Activated CD4-positive, alpha-beta T cell treated with anti-CD3 and anti-CD28 coated beads, Interleukin-2, amount 50 U/mL, for 16 hours (primary cell): ENCODE data around the gene SMDT1.

Experiments used
- DNase-seq: peaks from one replicate; pipeline ENCODE4 v3.0.0-alpha.2; 2020

Gene SMDT1, protein sequence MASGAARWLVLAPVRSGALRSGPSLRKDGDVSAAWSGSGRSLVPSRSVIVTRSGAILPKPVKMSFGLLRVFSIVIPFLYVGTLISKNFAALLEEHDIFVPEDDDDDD

DNA sequence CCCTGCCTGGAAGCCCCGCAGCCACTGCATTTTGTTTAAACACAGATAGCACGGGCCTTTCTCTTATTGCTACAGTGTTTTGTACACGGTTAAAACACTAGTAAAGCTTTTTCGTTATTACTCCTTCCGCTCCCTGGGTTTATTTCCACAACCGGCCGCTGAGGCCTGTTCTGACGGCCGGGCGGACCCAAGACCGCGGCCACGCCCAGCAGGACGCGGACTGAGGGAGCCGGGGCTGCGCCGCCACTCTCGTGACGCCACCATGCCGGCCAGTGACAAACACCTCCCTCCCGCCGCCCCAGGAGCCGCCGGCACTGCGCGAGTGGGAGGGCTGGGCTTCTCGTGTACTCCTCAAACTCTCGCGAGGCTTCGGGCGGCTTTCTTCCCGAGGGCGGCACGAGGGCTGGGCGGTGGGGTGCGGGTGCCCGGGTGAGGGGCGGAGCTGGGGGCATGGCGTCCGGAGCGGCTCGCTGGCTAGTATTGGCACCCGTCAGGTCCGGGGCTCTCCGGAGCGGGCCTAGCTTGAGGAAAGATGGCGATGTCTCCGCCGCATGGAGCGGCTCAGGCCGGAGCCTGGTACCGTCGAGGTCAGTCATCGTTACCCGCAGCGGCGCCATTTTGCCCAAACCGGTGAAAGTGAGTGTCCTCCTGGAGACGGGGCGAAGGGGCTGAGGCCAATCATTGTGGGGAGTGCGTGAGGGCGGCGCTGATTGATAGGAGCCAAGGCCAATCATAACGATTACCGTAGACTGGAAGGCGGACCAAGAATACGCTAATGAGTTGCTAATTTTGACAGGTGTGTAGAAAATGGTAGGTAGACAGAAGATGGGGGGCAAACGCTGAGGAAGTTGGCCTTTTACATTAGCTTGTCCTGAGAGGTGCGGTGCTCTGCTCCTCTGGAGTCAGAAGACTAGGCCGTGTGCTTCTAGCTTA, at the start of gene SMDT1:
TSS of gene SMDT1 (plus strand) at position 382 of the 933 bp plus-strand sequence. CDS start at position 451, 69 bp downstream.
- peak; percentile 98 for DNase-seq

DNA sequence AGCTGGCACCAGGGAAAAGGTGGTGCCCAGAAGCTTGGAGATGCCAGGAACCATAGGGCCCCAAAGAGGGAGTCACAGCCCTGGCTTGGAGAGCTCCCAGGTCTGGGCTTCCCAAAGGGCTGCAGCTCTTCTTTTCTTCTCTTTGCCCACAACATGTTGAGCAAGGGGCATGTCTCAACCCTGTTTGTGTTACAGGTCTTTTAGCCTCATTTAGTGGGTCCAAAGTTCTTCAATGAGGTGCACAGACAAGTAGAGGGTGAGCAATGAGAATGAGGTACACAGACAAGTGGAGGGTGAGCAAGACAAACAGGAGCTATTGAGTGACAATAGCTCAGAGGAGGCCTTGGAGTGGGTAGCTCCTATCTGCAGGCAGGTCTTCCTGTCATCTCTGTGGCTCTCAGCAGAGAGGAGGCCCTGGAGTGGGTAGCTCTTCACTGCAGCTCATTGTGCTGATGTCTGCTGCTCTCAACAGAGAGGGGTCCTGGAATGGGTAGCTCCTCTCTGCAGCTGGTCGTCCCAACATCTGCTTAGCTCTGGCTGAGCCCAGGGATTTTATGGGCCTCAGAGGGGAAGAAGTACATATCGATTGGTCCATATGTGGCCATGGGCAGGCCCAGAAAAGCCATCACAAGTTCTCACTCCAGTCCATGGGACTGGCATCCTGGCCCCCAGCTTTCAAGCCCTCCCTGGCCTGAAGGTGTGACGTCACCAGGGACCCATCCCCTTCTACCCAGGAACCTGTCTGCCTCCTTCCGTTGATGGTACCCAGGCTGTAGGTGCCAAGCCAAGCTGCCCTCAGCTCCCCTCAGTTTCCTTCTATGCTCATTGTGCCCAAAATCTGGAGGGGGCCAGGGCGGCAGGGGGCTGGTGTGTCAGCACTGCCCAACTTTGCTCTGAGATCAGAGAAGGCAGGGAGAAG, 46.0 kb upstream of the SMDT1 start:
- DNase-seq, result no peak

DNA sequence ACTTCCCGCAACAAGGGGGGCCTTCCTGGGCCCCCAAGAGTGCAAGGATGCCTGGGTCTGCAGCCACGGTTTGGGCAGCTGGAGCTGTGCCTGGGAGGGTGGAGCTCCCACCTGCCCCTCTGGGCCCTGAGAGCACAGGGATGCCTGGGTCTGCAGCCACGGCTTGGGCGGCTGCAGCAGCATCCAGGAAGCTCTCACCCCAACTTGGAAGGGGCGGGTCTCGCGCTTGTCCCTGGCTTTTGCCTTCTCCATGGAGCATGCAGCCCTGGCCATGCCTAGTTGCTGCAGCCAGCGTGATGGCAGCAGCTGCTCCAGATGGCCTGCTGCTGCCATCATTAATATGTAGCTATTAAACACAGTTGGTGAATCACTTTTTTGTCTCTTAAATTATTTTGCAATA, 44.2 kb upstream of the SMDT1 start:
- no peak for DNase-seq

DNA sequence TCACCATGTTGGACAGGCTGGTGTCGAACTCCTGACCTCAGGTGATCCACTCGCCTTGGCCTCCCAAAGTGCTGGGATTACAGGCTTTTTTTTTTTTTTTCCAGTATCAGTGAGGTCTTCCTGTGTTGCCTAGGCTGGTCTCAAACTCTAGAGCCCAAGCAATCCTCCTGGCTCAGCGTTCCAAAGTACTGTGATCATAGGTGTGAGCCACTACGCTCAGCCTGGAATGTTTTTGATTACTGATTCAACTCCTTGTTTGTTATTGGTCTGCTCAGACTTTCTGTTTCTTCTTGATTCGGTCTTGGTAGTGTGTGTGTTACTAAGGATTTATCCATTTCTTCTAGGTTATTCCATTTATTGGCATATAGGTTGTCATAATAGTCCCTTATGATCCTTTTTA, 40.2 kb upstream of the SMDT1 start:
- no peak for DNase-seq

DNA sequence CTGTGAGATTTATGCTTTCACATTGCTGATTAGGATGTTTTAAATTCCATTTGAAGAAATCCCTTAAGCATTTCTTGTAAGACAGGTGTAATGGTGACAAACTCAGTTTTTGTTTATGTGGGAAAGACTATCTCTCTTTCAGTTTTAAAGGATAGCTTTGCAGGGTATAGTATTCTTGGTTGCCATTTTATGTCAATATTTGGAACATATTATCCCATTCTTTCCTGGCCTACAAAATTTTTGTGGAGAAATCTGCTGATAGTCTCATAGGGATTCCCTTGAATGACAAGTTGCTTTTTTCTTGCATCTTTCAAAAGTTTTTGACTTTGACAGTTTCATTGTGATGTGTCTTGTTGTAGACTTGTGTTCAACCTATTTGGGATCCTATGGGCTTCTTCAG, 37.7 kb upstream of the SMDT1 start:
- no peak for DNase-seq

DNA sequence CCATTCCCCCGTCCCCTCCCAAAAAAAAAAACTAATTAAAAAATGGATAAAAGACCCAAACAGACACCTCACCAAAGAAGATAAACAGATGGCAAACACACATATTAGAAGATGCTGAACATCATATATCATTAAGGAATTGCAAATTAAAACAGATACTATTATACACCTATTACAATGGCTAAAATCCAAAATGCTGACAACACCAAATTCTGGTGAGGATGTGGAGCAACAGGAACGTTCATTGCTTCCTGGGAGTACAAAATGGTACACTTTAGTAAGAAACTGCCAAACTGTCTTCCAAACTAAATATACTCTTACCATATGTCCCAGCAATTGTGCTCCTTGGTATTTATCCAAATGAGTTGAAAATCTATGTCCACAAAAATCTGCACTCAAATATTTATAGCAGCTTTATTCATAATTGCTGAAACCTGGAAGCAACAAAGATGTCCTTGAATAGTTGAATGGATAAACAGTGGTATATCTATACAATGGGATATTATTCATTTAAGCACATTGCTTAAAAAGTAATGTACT, 28.8 kb upstream of the SMDT1 start:
- DNase-seq, result no peak

DNA sequence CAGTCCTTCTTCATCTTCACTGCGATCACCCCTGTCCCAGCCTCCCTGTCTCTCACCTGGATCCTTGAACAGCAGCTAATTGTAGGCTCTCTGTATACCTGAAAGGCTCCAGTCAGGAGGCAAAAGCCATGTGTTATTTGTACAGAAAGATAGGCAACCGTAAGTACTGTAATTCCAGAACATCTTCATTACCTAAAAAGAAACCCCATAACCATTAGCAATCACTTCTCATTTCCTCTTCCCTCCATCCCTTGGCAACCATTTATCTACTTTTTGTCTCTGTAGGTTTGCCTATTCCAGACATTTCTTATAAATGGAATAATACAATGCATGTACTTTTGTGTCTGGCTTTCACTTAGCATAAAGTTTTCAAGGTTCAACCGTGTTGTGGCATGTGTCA, 26.7 kb upstream of the SMDT1 start:
- no peak for DNase-seq

DNA sequence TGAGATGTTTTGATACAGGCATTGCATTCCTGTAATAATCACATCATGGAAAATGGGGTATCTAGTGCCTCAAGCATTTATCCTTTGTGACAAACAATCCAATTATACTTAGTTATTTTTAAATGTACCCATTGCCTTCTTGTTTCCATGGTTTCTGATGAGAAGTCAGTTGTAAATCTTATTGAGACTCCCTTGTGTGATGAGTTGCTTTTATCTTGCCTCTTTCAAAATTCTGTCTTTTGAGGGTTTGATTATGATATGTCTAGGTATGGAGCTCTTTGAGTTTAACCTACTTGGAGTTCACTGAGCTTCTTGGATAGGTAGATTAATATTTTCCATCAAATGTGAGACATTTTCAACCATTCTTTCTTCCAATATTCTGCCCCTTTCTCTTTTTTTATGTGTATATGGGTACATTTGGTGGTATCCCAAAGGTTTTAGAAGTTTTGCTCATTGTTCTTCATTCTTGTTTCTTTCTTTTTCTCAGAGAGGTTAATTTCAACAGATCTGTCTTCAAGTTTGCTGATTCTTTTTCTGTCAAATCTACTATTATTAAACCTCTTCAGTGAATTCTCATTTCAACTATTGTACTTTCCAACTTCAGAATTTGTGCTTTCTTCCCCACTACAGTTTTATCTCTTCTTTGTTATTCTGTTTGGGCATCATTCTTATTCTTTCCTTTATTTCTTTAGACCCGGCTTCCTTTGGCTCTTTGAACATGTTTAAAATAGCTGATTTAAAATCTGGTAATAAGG, 22.6 kb upstream of the SMDT1 start:
- DNase-seq, result no peak

DNA sequence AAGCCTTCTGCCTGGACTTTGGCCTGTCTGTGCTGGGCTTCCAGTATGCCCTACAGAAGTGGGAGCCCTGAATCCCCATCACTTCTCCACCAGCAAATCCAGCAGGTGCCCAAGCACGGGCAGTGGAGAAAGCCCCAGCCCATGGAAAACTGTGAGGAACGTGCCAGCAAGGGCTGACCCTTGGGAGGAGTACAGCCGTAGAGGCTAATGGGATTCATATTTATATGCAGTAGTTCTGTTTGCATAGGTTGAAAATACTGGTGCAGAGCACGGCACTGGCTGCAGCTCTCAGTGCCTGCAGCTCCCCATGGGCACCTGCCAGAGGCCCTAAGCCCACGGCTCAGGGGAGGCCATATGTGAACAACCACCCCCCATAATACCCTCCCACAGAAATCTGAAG, 19.0 kb upstream of the SMDT1 start:
- no peak for DNase-seq

DNA sequence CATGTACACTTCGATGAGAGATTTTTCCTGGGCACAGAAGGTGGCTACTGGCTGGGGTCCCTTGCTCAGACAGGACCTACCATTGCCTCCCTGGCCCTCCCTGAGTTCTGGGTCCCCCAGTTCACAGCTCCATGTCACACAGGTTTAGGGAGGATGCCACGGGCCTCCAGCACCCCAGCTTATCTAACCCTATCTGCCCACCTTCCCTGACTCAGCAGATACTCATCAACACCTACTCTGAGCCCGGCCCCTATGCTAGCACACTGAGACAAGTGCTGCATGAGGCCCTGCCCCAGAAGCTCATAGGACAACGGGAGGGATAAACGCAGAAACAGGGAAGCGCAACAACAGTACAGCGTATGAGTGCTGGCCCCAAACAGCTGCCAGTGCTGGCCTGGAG, 18.5 kb upstream of the SMDT1 start:
- no peak for DNase-seq

DNA sequence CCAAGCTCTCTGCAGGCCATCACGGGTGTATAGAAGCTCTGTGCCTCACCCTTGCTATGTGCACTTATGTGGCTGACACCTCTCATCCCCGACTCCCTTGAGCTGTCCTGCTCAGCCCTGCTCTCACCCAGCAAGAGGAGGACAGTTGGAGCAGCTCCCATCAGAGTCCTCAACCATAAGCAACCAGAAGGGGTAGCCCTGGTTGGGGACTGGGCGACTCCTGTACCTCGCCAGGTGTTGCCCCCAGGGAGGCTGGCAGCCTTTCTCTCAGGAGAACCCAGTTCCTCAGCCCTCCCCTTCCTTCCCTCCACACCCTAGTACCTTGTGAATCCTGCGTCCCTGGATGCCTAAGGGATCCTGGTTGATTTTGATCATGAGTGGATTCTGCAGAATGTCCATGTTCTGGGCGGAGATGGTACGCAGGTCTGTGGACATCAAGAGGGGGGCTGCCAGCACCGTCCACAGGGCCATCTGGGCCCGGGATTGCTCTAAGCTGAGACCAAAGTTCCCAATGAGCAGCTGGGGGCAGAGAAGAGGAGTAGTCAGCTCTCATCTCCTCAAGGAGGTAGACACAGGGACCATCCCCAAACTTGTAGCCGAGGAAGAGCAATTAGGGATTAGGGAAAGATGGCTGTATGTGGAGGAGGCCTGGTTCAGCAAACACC, 16.9 kb upstream of the SMDT1 start:
- DNase-seq, result no peak

DNA sequence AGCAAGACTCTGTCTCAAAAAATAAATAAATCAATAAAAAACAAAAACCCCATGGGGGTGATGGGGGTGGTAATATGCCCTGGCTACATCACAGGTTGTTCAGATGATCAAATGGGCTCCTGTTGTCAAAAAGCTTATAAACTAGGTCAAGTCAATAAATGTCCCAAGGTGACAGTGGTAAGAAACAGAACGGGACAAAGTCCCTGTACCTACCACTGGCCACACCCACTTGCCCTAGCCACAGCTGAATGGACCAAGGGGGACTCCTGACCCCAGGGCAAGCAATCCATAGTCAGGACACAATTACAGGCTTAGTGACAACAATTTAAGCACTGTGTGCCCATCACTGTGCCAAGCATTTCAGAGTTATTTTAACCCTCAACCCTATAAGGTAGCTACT, 14.9 kb upstream of the SMDT1 start:
- no peak for DNase-seq

DNA sequence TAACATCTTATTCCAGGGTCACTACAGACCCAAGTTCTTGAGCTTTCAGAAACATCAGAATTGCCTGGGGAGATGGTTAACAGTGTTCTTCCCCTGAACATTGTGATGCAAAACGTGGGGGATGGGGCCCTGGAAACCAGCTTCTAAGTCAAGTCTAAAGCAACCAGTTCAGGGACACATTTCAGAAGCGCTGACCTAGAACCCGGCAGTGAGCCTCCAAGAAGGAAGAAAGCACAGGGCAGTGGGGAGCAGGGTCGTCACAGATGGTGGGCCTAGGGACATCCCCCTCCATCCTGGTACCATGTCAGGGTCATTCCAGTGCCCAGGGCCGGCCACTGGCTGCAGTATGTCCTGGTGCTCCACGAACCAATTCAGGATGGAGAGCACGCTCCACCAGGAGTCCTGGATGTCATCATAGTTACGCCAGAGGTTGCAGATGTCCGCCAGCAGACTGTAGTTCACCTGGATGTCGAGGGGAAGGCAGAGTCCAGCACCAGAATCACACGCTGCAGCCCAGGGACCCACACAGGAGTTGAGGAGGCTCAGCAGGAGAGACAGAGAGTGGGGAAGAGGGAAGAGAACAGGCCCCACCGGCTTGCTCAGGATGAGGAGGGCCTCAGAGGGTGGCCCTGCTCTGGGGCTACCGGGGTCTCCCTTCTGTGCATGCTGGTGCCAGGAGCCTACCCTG, 13.9 kb upstream of the SMDT1 start:
- DNase-seq, result no peak

DNA sequence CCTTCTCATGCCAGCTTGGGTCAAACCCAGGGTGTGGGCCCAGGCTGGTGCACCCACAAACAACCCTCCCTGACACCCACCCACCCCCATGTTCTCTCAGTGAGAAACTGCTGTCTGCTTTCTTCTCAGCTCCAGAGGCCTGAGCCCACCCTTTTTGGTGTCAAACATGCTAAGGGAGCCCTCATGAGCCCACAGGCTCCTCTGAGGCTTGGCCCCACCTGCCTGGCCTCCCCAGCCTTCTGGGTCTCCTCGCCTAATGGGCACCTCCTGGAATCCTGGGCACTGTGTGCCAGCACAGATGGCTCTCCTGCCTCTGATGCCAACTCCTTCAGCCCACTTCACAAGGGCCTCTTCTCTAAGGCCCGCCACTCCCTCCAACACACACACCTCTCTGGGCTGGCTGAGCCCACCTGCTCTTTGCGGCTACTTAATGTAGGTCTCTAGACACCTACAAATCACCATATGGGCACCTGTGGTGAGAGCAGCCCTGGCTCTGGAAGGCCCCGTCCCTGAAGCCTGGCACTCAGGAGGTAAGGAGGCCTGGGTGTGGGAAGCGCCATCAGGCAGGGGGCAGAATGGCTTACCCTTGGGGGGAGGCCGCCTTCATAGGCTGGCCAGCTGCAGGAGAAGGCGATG, 13.3 kb upstream of the SMDT1 start:
- no peak for DNase-seq

DNA sequence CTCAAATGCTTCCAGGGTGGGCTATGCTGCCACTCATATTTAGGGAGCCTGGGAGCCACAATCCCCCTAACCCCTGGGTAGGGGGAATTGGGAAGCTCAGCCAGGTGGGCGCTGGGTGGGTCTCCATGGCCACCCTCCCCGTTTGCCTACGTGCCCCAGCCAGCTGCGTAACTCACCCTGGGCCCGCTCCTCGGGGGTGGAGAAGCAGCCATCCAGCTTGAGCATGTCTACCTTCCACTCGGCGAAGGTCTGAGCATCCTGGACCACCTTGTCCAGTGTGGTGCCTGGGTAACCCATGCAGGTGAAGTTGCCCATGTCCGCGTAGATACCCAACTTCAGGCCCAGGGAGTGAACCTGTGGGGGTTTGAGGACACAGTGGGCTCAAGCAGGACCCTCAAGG, 12.6 kb upstream of the SMDT1 start:
- no peak for DNase-seq

DNA sequence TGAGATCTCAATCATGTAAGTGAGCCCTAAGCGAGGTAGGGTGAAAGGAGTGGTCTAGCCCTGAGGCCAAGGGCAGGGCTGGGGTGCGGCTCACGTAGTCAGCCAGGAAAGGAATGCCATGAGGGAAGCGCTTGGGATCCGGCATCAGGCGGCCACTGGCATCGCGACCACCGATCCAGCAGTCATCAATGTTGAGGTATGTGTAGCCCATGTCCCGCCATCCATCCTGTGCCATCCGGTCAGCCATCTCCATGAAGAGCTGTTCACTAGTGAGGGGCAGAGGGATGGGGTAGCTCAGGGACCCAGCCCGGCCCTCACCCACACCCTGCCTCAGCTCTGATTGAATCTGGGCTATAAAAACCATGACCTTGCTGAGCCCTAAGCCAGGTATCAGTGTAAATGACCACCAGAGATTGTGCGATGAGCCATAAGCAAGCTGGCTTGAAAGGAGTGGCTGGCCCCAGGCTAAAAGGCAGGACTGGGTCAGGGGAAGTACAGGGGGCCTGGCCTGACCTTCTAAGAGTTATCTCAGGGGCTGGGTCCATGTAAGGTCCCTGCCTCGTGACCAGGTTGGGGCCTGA, 11.7 kb upstream of the SMDT1 start:
- no peak for DNase-seq

DNA sequence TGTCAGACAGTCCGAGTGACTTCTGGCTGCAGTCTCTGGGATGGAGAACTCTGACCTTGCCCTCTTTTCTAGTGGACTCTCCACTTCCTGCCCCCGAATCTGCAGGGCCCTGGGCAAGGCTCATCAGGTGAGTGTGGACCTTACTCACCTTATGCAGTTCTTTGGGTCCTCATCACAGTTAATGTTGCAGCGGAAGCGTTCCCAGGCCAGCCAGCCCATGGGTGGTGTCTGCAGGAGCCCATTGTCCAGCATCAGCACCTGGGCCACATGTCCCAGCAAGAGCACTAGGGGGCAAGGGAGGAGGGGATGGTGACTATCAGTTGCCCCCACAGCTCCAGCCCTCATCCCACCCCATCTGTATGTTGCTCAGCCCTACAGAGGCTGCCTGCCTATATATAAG, 11.2 kb upstream of the SMDT1 start:
- no peak for DNase-seq

DNA sequence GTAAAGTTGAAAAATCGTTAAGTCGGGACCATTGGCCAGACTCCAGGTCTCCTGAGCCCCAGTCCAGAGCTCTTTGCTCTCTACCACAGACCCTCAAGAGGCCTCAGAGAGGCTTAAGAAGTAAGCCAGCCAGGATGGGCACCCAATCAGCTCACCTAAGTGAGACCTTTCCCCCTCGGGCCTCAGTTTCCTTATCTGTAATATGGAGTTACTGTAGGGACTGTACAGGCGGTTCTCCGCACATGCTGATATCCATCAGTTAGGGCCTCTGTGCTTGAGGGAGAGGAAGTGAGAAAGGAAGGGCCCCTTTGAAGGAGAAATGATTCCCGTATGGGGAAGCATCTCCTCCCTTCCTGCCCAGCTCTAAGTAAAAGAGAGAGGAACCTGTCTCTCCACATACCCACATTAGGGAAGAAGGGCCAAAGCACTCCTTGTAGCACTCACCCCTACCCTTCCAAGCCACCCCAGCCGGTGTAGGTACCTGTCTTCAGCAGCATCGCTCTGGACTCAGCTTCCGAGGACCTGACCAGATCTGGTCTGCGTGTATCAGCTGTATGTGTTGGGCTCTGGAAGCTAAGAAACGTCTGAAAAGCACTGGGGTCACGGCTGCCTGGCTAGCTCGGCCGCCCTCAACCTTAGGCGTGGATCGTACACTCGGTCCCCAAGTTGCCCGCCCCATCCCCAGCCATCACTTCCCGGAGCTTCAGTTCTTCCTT, 9.5 kb upstream of the SMDT1 start:
- no peak for DNase-seq

DNA sequence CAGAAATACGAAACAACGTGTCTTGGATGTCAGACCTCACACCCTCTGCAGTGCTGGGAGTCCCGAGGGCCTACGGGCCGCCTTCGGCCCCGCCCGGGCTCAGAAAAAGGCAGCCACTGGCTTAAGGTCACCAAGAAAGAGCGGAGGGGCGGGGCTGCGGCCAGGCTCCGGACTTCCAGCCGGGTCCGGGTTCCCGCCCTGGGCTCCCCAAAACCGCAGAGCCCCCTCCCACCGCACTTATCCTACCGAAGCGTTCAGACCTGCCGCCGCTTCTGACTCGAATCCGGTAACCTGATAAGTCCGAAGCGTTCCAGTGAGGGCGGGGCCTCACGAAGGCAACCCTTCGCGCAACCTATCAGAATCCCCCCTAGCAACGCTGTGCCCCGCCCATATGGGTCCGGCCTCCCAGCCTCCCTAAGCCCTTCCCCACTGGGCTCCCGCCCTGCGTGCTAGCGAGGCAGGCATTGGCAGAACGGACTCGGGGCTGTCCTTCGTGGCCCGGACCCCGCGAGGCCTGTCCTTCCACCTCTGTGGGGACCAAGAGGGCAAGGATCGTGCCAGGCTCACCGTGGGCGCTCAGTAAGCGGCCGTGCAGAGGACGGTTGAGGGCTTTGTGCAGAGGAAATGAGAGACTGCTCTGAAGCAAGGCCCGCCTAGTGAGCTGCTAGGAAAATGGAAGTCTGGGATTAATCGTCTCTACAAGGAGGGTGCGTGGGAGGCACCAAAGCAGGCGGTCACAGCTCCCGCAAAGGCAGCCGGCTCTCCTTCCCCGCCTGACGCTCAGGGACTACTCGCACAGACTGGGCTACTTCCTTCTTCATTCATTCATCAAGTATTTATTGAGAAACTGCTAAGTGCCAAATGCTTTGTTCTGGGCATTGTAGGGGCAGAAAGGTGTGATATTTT, 8.7 kb upstream of the SMDT1 start, which contains the start of gene NAGA:
TSS of gene NAGA (minus strand) at position 296 of the 906 bp plus-strand sequence. CDS start 515 bp downstream, outside the sequence.
- peak; percentile 97 for DNase-seq
